ENCODE measurements around the gene KCTD21.
A peak's percentile ranks its signal among the peaks of the same experiment; 100 is the strongest.

The KCTD21 gene

DNA sequence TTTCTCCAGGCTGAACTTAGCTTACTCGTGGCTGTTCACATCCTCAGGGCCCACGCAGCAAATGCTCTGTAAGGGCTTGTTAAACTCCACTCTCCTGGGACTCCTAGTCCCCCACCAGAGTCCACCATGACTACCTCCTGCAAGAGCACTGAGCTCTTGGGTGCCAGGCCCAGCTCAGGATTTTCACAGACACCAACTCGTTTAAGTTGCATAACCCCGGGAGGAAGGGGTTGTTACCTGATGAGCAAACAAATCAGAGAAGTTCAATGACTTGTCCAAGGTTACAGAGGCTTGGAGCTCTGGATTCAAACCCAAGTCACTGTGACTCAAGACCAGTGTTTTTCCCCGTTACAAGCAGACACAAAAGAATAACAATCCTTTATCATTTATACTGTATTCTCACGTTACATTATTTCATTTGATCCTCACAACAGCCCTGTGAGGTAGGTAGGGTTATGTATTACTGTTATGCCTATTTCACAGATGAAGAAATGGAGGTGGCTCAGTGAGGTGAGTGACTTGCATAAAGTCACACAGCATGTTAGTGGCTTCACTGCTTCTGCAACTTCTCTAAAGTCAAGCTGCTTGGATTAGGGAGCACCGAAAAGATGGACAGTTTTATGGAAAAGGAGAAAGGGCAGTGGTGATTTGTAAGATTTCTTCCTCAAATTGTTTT lies 17.4 kb downstream of the KCTD21 start:
- DNase-seq = no peak

DNA sequence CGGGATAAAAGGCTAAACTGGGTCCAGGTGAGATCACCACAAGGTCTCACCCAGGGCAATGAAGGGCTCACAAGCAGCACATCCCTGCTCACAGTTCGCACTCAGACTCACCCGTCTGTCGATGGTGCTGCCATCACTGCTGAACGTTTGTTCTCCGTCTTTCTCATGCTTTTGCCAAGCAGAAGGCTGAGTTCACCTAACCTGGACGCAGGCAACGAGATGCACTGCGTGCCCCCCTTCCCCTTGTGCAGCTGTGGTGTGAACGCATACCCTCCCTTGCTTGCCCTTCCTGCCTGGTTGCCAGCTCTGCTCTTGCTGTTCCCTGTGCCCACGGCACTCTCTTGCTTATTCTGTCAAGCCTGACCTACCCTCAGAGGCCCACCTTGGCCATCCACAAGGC lies 18.0 kb downstream of the KCTD21 start:
- no peak for DNase-seq

DNA sequence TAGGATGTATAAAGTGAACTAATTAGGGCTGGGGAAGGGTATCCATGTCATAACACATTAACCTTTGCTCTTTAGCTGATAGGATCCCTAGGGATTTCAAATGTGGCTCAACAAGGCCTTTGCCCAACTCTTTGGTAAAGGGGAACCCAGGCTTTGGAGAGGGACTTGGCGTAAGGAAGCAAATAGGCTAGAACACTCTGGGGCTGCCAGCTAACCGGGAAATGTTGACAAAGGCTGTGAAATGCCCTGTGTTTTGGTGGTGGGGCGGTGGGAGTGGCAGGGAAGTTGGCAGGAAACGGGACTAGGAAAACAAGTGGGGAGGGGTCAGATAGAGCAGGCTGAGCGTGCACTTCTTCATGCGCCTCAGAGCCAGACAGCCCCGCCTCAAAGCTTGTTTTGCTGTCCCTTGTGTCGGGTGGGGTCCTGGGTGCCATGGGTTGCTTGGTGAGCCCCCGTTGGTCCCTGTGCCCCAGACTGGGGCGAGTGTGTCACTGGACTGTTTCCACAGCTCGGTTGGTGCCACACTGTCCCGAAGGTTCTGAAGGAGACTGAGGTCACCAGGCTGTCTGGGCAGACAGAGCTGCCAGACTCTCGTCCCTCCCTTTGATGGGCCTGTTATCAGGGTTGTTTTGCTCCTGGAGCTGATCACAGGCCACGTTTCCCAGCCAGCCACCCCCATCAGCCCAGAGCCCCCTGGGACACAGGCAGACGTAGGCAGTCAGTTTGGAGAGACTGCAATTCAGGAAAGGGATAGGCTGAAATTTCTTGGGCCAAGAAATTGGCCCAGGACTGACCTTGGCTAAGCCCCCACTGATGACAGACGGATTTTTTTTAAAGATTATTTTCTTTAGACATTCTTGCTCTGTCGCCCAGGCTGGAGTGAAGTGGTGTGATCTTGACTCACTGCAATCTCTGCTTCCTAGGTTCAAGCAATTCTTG lies 19.6 kb downstream of the KCTD21 start:
- DNase-seq = no peak

DNA sequence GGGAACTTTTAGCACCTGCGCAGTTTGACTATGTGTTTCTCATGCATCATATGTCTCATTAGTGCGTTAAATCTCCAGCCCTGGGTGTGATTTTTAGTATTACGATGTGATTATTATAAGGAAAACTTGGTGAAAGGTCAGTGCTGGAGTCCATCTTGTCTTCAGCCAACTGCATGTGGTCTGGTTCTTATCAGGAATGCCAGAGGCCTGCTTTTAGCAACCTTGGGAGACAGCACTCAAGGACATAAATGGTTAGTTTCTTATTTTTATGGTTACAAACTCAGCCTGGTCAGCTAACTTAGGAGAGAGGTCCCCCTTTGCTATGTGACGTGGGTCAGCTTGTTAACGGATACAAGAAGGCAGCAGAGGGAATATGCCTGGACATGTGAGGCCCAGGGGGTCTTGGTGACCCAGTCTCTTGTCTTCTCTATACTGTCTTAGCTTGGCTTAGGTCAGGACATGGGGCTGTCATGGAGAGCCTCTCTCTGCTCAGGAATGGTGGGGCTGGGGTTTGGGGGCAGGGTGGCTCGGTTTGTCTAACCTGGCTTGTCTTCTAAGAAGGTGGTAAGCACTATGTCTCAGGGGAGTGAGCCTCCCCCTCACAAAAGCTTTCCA lies 21.5 kb downstream of the KCTD21 start:
- no peak for DNase-seq

DNA sequence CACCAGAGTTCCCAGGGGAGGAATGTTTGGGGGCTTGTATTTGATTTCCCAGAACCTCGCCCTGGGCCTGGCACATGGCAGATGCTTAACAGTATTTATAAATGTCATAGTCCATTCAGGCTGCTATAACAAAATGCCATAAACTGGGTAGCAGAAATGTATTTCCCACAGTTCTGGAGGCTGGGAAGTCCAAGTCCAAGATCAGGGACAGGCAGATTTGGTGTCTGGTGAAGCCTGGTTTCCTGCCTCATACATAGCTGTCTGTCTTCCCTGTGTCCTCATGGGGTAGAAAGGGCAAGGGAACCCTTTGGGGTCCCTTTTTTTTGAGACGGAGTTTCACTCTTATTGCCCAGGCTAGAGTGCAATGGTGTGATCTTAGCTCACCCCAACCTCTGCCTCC lies 24.0 kb downstream of the KCTD21 start:
- DNase-seq = no peak

DNA sequence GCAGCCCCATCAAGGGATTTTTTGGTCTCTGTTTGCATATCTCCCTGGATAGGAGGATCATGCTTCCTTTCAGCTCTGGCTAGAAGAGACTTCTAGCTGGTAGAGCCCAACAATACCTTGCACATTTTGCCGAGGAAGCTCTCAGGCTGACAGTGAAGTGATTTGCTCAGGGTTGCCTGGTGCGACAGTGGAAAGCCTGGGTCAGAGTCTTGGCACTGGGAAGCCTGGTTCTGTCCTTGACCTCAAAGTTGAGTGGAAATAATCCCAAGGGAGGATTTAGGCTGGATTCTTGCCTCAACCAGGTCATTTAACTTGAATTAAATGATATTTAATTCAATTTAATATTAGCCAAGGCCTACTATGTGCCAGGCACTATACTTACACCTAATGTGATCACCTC lies 24.6 kb downstream of the KCTD21 start:
- DNase-seq = no peak

DNA sequence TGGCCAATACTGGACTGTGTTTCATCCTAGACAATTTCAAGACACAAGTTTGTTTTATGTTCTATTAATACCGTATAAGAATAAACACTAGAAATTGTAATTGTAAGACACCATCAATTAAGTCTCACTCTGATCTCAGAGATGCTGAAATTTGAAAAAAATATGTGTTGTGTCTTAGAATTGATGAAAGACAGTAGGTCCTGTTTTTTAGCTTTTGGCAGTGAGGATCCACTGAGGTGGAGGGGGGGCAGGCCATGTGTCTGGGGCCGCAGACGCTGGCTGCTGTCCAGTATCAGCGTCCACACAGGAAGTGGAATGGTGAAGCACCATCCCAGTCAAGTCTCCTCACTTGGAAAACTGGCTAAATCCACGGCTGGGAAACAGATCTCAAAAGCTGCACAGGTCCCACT lies 26.5 kb downstream of the KCTD21 start:
- DNase-seq = no peak

DNA sequence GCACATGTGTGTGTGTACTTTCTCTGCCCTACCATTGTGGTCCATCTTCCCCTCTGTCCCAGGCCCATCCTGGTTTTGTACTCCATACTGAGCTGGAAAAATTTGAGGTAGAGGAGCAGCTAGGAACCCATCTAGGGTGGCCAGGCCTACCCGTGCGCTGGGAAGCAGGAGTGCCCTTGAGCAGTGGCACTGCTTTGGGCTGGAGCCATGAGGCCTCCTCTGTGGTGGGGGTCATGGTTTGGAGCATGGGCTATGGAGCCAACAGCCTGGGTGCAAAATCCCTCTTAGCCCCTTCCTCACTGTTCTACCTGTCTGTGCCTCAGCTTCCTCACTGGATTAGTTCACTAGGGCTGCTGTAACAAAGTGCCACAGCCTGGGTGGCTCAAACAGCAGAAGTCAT lies 27.1 kb downstream of the KCTD21 start:
- no peak for DNase-seq

DNA sequence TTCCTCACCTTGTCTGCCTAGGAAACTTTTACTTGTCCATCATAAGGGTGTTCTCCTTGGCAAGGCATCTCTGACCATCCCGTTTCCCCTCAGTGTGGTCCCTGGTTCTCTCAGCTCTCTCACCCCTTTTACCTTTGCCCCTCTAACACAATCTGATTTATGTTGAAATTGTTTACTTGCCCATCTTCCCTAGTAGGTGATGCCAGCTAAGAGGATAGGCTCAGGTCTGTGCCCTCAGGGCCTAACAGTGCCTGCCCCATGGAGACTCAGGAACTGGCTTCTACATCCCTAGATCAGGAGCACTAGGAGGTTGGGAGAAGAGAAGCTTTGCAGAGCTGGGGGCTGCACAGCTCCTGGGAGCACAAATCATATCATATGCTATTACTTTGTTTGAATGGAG lies 27.9 kb downstream of the KCTD21 start:
- no peak for DNase-seq

DNA sequence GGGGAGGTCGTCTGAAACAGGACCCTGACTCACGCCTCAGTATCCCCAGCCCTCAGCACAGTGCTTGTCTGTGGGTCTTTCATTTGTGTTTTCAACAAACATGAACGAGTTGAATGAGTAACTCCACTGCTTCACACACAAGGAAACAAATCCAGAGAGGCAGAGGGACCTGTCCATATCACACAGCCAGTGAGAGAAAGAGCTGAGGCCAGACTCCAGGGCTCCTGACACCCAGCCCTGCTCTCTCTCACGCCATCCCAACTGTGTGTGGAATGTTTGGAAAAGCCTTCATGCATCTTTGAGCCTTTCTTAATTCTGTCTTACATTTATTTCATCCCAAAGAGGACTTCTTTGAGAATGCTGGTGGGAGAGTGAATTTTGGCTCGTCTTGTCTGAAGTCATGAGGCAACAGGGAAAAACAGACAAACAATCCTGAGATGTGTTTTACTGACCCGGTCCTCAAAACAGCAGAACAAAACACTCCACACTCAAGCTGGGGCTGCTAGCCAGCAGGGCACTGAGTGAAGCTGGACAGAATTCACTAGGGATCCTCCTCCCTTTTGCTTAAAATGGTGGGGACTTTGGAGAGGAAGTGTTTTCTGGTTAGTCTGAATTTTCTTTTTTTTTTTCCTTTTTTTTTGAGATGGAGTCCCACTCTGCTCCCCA lies 29.3 kb downstream of the KCTD21 start:
- DNase-seq = no peak

DNA sequence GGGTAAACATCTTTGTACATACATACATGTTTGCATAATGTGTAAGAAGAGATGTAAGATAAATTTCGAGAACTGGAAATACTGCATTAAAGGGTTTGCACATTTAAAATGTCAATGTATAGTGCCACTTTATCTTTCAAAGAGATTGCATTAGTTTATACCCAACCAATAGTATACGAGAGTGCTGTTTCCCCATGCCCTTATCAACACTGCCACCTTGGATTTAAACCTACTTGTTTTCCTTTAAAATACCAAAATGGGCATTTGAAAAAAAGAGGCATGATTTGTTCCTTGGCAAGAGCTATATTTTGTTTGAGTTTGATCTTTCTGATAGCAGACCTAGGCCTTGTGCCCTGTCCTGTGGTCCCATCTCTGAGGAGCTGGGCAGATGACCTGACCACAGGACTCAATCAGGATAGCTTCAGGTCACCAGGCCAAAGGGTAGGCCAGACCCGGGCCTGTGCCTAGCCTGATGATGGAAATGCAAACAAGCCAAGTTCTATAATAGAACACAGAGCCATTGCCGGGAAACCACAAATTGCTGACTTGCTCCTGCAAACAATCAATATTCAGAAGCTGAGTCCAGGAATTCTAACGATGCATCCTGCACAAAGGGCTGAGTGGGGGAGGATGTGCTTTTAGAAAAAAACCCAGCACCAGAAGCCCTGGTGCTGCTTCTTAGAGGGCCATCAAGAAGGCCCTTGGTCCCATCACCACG lies 32.1 kb downstream of the KCTD21 start:
- no peak for DNase-seq

DNA sequence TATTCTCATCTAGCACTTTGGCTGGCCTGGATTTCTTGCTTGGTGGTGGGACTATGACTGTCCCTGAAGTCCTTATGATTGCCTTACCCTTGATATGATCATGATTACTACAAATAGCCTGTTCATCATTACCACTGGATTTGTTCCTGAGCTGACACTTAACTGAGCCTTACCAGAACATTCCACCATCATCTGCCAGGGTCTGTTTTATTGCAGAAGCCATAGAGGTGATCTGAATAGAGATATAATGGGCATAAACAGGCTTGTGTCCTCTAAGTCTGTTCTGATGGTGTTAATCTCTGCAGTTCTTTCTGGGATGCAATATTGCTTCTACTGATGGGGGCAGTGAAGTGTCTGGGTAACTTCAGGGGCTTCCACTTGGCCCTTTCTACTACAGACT lies 36.6 kb downstream of the KCTD21 start:
- no peak for DNase-seq

DNA sequence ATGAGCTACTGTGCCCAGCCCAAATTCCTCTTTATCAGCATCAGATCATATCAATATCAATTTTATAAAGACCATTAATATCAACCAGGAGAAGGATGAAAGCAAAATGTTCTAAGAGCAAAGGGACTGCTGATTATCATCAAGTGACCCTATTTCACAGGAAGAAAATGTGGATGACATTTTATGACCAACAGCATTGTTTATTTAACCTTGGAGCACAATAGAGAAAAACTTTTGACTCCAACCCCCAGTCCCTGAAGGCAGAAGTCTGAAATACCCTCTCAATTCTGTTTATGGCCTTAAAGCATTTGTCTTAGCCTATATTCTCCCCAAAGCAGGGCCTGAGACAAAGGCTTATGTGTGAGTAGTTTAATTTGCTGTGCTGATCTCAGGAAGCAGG lies 37.7 kb downstream of the KCTD21 start:
- DNase-seq = no peak

DNA sequence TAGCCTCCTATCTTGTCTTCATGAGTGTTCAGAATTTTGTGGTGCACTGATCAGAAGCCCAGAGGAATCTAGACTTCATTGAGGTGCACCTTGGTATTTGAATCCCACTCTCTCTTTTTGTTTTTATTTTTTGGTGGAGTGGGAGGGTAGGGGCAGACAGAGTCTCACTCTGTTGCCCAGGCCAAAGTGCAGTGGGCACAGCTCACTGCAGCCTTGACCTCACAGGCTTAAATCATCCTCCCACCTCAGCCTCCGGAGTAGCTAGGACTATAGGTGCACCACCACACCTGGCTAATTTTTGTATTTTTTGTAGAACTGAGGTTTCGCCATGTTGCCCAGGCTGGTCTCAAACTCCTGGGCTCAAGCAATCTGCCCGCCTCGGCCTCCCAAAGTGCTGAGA lies 38.1 kb downstream of the KCTD21 start:
- DNase-seq = no peak

DNA sequence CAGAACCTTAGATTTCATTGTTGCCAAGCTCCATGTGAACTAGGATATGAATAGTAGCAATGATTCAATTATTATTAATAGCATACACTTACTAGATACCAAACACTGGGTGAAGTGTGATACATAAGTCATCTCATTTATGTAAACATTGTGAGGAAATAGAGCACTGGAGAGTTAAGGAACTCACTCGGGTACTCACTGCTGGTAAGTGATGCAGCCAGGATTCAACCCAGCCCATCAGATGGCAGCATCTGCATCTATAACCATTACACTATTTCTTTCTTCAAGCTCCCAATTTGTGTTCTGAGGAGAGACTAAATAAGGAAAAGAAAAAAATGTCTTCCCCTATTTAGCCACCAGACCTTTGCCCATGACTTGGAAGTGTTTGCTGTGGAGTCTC lies 38.8 kb downstream of the KCTD21 start:
- DNase-seq = no peak

DNA sequence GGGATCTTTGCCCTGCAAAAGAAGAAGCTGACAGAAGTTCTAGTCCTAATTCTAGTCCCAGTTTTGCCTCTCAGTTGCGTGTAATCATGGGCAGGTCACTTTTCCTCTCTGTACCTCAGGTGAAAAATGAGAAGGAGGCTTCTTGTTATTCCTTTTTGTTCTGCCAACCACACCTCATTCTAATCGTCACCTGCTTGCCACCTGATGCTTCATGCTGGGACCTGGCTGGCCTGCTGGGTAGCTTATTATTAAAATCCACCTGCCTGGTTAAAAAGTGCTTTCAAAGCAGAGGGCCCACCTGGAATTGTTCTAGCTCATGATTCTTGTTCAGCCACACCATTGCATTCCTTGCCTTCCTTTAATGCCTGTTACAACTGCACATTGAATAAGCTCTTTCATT lies 40.6 kb downstream of the KCTD21 start:
- DNase-seq = no peak

DNA sequence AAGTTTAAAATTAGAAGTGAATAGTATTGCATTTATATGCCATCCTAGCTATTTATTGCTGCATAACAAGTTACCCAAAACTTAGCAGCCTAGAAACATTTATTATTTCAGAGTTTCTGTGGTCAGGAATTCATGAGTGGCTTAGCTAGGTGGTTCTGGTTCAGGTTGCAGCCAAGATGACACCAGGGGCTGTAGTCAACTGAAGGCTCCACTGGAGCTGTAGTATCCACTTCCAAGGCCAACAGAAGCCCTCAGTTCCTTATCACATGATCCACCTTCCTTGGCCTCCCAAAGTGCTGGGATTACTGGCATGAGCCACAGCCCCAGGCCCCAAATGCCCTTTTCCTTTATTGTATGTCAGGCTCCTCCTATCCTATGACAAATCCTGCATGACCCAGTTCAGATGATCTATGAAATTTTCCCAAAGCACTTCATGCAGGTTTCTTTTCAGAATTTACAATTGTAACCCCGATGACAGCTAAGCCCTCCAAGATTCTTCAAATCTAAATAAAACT lies 42.9 kb downstream of the KCTD21 start:
- no peak for DNase-seq

DNA sequence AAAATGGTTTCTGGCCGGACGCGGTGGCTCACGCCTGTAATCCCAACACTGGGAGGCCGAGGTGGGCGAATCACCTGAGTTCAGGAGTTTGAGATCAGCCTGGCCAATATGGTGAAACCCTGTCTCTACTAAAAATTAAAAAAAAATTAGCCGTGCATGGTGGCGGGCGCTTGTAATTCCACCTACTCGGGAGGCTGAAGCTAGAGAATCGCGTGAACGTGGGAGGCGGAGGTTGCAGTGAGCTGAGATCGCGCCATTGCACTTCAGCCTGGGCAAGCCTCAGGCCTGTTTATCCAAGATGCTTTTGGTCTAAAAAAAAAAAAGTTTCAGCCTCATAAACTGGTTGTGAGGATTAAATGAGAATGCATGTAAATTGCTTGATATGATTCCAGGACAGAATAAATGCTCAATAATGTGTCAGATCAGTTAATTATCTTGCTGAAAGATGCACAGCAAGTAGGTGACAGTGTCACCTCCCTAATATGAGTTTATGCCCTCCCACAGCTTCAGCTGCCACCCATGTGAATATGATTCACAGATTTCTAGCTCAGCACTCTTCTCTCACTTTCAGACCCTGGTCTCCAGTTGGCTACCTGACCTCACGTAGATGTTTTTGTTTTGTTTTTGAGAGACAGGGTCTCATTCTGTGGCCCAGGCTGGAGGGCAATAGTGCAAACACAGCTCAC lies 47.9 kb downstream of the KCTD21 start:
- DNase-seq = no peak

DNA sequence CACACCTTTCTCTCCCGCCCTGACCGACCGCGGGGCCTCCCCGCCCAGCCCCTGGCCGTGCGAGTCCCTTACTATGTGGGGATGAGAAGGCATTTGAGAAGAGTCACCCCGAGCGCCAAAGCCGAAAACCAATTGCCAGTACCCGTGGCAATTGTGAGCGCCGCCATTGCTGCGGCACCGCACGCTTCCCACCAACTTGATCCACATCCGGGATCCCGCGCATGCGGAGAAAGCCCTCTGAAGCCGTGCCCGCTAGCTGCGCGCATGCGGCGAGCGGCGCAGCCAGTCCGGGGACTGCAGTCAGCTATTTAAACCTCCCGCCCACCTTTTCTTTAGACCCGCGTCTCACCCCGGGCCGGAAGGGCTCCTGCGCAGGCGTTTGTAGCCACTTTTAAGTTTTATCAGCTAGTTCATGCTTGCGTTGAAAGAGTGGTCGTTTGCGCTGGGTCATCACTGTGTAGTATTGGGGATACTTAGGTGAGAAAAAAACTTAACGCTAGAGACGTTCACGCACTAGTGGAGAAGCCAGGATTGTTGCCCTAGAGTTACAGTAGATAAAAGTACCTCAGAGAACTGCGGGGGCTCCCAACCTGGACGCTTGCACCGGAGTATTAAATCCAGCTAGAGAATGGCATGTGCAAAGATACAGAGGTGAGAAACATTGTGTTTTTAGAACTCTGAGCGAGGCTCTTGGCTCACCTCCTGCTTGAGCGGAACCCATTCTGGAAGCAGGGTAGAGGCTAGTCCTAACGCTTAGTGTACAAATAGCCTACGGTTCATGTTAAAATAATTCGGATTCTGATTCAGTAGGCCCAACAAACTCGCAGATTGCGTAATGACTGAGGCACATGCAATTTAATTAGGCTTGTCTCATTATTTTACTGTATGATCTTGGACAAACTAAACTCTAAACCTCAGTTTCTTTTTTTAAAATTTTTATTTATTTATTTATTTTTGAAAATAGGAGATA lies 48.7 kb downstream of the KCTD21 start, which contains the start of gene ALG8:
TSS of gene ALG8 (minus strand) at position 205 of the 970 bp plus-strand sequence. CDS start at position 167, 38 bp downstream.
- DNase-seq = peak; percentile 77

DNA sequence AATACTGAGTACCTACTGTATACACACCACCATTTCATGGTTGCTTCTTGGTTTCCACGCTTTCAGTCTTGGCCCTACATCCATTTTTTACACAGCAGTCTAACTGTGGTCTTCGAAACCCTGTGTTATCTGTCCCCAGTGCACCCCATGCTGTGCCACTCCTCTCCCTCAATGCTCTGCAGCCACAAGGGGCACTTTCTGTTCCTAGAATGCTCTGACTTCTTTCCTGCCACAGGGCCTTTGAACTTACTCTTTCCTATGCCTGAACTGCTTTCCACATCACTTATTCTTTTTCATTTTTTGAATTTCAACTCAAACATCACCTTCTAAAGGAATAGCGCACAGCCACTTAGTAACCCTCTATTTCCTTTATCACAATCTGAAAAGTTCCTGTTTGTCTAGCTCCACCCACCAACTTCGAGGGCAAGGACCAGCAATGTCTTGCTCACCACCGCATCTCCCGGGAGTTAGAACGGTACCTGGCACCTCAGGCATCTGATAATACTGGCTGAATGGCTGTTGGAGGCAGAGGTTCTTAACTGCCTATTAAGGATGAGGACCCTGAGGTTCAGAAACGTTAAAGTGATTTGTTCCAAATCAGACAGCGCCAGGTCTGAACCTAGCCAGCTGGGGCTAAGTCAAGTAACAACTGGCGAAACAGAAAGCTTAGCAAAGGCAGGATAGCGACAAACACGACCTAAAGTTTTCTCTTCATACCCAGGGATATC lies 49.6 kb downstream of the KCTD21 start:
- DNase-seq = no peak
